Effector memory CD8-positive, alpha-beta T cell (primary cell): ENCODE results near the gene GAB2.

Source experiments
- ATAC-seq: fragments of 150-1000 bp; cut with Tn5 transposase; replicated peaks from 2 replicates; pipeline ENCODE4 v1.10.0; 2021; ENCODE audit warnings: mild to moderate bottlenecking, moderate library complexity
- DNase-seq, 3 experiments: peaks; one replicate each; pipeline ENCODE4 v3.0.0; 2021
- H3K27ac Mint-ChIP-seq, 2 donors: one replicate each; pipeline ENCODE4 v1.8.0; 2022; ENCODE audit warnings: mild to moderate bottlenecking in 2 of 2, mixed read lengths in 2 of 2, moderate library complexity in 2 of 2
- H3K27me3 Mint-ChIP-seq, 2 donors: one replicate each; pipeline ENCODE4 v1.8.0; 2022; ENCODE audit warnings: mixed read lengths in 2 of 2
- H3K36me3 Mint-ChIP-seq: one replicate; pipeline ENCODE4 v1.8.0; 2022; ENCODE audit warnings: mild to moderate bottlenecking, moderate library complexity, mixed read lengths; ENCODE audit not compliant: insufficient read depth
- H3K4me1 Mint-ChIP-seq, 2 donors: one replicate each; pipeline ENCODE4 v1.8.0; 2022; ENCODE audit warnings: low read depth in 2 of 2, mixed read lengths in 2 of 2
- H3K4me3 Mint-ChIP-seq, 2 donors: one replicate each; pipeline ENCODE4 v1.8.0; 2022; ENCODE audit warnings: mild to moderate bottlenecking in 2 of 2, mixed read lengths in 2 of 2, moderate library complexity in 2 of 2
- H3K9me3 Mint-ChIP-seq, 2 donors: one replicate each; pipeline ENCODE4 v1.8.0; 2022; ENCODE audit warnings: mixed read lengths in 2 of 2

GAB2 gene

GRCh38 chr11:78349114-78349513, 68.5 kb downstream of the GAB2 start:
- H3K27ac Mint-ChIP-seq = no peak overlapping the region
- peaks cover 16 to 25% of the 10 kb centered on the region in 2 donors for H3K27me3 Mint-ChIP-seq
- no peak for ATAC-seq
- DNase-seq = no peak
- peaks cover 2 to 3% of the 10 kb centered on the region in 2 donors for H3K4me1 Mint-ChIP-seq
- no peaks in the 10 kb centered on the region for H3K36me3 Mint-ChIP-seq
- no peak overlapping the region for H3K4me3 Mint-ChIP-seq
- no peaks in the 10 kb centered on the region for H3K9me3 Mint-ChIP-seq

GRCh38 chr11:78347956-78348355, 69.7 kb downstream of the GAB2 start:
- peaks cover 2 to 3% of the 10 kb centered on the region in 2 donors for H3K4me1 Mint-ChIP-seq
- no peak overlapping the region for H3K4me3 Mint-ChIP-seq
- no peak overlapping the region for H3K27ac Mint-ChIP-seq
- H3K9me3 Mint-ChIP-seq = no peaks in the 10 kb centered on the region
- H3K27me3 Mint-ChIP-seq = peaks cover 21 to 23% of the 10 kb centered on the region in 2 donors
- DNase-seq (no peak), ATAC-seq (no peak)
- no peaks in the 10 kb centered on the region for H3K36me3 Mint-ChIP-seq

DNA sequence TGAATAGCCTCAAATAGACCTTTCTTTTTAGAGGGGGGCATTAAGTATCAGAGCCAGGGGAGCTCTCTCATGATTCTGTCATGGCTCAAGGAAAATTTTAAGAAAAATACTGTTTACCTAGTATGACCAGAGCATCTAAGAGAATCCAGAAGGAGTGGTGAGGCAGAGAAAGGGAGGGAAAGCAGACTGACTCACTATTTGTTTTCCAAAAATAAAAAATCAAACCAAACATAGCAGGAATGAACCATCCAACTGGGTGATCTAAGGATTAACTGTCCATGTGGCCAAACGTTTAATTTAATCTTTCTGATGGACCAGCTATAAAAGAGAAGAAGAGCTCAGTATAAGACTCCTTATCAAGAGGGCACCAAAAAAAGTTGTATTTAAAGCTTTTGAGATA, 70.8 kb downstream of the GAB2 start:
- no peak overlapping the region for H3K27ac Mint-ChIP-seq

GRCh38 chr11:78345450-78345849, 72.2 kb downstream of the GAB2 start:
- Mint-ChIP-seq H3K36me3 (no peaks in the 10 kb centered on the region), H3K27me3 (peaks cover 20 to 27% of the 10 kb centered on the region in 2 donors), H3K4me3 (no peak overlapping the region), H3K9me3 (no peaks in the 10 kb centered on the region), H3K4me1 (peaks cover 0 to 1% of the 10 kb centered on the region in 2 donors), H3K27ac (no peak overlapping the region)
- ATAC-seq (no peak), DNase-seq (no peak)

More for the DNA sequence above, 70.8 kb downstream of the GAB2 start:
- Mint-ChIP-seq H3K4me3 (no peak overlapping the region), H3K4me1 (peaks cover 2 to 3% of the 10 kb centered on the region in 2 donors), H3K27me3 (peaks cover 18 to 24% of the 10 kb centered on the region in 2 donors), H3K36me3 (no peaks in the 10 kb centered on the region), H3K9me3 (no peaks in the 10 kb centered on the region)
- ATAC-seq = no peak
- DNase-seq = no peak

DNA sequence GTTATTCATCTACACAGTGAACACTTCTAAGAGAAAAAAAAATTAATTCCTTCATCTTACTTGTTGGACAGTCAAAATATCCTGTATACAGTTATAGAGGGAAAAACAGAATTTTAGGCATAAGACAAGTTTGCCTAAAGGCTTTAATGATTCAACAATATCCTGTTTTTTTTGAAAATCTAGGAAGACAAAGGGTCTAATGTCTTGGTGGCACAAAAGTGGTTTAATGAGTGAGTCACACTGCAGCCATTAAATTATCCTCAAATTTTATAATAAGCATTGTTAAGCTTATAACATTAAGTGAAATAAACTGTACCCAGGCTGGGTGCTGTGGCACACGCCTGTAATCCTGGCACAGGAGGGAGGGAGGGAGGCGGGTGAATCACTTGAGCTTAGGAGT, 72.9 kb downstream of the GAB2 start:
- Mint-ChIP-seq H3K27me3 (peaks cover 20 to 31% of the 10 kb centered on the region in 2 donors), H3K4me1 (peaks cover 0 to 9% of the 10 kb centered on the region in 2 donors), H3K4me3 (no peak overlapping the region), H3K27ac (no peak overlapping the region), H3K9me3 (no peaks in the 10 kb centered on the region), H3K36me3 (no peaks in the 10 kb centered on the region)
- ATAC-seq = no peak
- no peak for DNase-seq

GRCh38 chr11:78344094-78344493, 73.5 kb downstream of the GAB2 start:
- Mint-ChIP-seq H3K4me1 (peaks cover 0 to 10% of the 10 kb centered on the region in 2 donors), H3K27ac (no peak overlapping the region)
- DNase-seq = no peak

GRCh38 chr11:78343303-78343702, 74.3 kb downstream of the GAB2 start:
- no peaks in the 10 kb centered on the region for H3K9me3 Mint-ChIP-seq
- peaks cover 20 to 31% of the 10 kb centered on the region in 2 donors for H3K27me3 Mint-ChIP-seq
- no peak overlapping the region for H3K27ac Mint-ChIP-seq
- DNase-seq = no peak
- H3K4me3 Mint-ChIP-seq = no peak overlapping the region
- no peak for ATAC-seq
- peaks cover 0 to 10% of the 10 kb centered on the region in 2 donors for H3K4me1 Mint-ChIP-seq
- H3K36me3 Mint-ChIP-seq = no peaks in the 10 kb centered on the region

More at GRCh38 chr11:78344094-78344493, 73.5 kb downstream of the GAB2 start:
- Mint-ChIP-seq H3K4me3 (no peak overlapping the region), H3K36me3 (no peaks in the 10 kb centered on the region), H3K27me3 (peaks cover 20 to 31% of the 10 kb centered on the region in 2 donors), H3K9me3 (no peaks in the 10 kb centered on the region)
- no peak for ATAC-seq

GRCh38 chr11:78341841-78342240, 75.8 kb downstream of the GAB2 start:
- Mint-ChIP-seq H3K36me3 (no peaks in the 10 kb centered on the region), H3K4me1 (peaks cover 0 to 10% of the 10 kb centered on the region in 2 donors)

DNA sequence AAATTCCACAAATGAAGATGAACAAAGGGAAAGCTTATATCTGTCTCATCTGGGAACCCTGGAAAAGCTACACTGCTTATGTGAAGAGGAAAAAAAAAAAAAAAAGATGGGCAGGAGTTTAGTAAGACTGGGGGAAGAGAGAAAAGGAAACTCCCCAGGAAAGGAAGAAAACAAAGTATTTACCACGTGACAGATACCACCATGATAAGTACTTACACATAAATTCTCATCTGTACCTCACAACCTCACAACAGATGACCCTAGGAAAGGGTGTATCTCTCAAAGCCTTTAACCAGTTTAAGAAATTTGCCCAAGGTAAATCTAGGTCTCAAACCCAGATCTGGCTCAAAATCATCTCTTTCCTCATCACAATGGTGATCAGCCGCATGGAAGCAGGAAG, 77.1 kb downstream of the GAB2 start:
- Mint-ChIP-seq H3K27me3 (peaks cover 13 to 30% of the 10 kb centered on the region in 2 donors), H3K4me3 (no peak overlapping the region), H3K27ac (no peak overlapping the region), H3K9me3 (no peaks in the 10 kb centered on the region), H3K4me1 (peaks cover 0 to 10% of the 10 kb centered on the region in 2 donors), H3K36me3 (peaks cover under 1% of the 10 kb centered on the region)
- ATAC-seq = no peak
- no peak for DNase-seq

More at GRCh38 chr11:78341841-78342240, 75.8 kb downstream of the GAB2 start:
- no peak for DNase-seq
- ATAC-seq = no peak
- Mint-ChIP-seq H3K27me3 (peaks cover 16 to 33% of the 10 kb centered on the region in 2 donors), H3K9me3 (no peaks in the 10 kb centered on the region), H3K27ac (no peak overlapping the region), H3K4me3 (no peak overlapping the region)

DNA sequence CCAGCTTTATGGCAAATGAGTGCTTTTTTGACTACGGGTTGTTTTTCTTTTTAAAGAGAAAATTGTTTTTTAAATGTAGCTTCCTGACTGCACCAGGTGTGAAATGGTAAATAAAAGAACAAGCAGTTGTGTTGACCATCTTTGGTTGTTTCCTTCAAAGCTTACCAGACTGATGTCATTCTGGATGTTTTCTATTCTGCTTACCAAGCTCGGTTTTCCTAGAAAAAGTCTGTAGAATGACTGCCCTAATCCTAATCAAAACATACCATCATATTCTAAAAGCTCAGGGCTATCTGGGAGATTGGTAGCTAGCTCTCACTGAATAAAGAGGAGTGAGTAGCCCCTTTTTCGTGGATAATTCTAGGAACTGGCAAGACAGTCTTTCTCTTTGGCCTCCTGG, 77.7 kb downstream of the GAB2 start:
- Mint-ChIP-seq H3K9me3 (no peaks in the 10 kb centered on the region), H3K27ac (no peak overlapping the region), H3K27me3 (peaks cover 19 to 35% of the 10 kb centered on the region in 2 donors), H3K4me1 (peaks cover 0 to 10% of the 10 kb centered on the region in 2 donors), H3K36me3 (peaks cover 2% of the 10 kb centered on the region), H3K4me3 (no peak overlapping the region)
- no peak for DNase-seq
- ATAC-seq = no peak

GRCh38 chr11:78339483-78339882, 78.1 kb downstream of the GAB2 start:
- Mint-ChIP-seq H3K4me1 (peaks cover 0 to 10% of the 10 kb centered on the region in 2 donors), H3K9me3 (no peaks in the 10 kb centered on the region), H3K27ac (no peak overlapping the region), H3K36me3 (peaks cover 2% of the 10 kb centered on the region), H3K4me3 (no peak overlapping the region), H3K27me3 (peaks cover 19 to 37% of the 10 kb centered on the region in 2 donors)
- no peak for DNase-seq
- no peak for ATAC-seq

- DNase-seq = no peak
- H3K4me1 Mint-ChIP-seq = peaks cover 0 to 10% of the 10 kb centered on the region in 2 donors
- no peak for ATAC-seq
Observed at GRCh38 chr11:78338702-78339101, 78.9 kb downstream of the GAB2 start.

GRCh38 chr11:78338138-78338537, 79.5 kb downstream of the GAB2 start:
- Mint-ChIP-seq H3K4me3 (no peak overlapping the region), H3K36me3 (peaks cover 2% of the 10 kb centered on the region), H3K9me3 (no peaks in the 10 kb centered on the region), H3K27ac (no peak overlapping the region), H3K4me1 (peaks cover 0 to 10% of the 10 kb centered on the region in 2 donors), H3K27me3 (peaks cover 19 to 29% of the 10 kb centered on the region in 2 donors)
- no peak for ATAC-seq
- no peak for DNase-seq

More at GRCh38 chr11:78338702-78339101, 78.9 kb downstream of the GAB2 start:
- no peaks in the 10 kb centered on the region for H3K9me3 Mint-ChIP-seq
- H3K4me3 Mint-ChIP-seq = no peak overlapping the region
- H3K27me3 Mint-ChIP-seq = peaks cover 19 to 31% of the 10 kb centered on the region in 2 donors
- H3K36me3 Mint-ChIP-seq = peaks cover 2% of the 10 kb centered on the region
- no peak overlapping the region for H3K27ac Mint-ChIP-seq

DNA sequence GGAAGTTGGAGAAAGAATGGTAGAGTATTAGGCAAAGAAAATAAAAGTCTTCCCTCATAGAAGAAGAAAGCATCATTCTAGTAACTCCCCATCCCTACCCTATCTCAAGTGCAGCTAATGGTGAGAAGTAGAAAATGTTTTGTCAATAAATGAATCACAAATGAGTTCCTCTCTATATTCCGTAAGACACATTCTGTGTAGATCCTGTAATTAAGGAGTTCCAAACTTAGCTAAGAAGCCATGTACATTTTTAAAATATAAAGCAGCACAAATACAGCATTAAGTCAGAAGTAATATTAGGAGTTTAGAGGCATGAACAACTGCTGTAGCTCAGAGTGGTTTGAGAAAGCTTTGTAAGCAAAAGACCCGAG, 80.1 kb downstream of the GAB2 start:
- no peak overlapping the region for H3K4me3 Mint-ChIP-seq
- DNase-seq (no peak), ATAC-seq (no peak)
- peaks cover 0 to 10% of the 10 kb centered on the region in 2 donors for H3K4me1 Mint-ChIP-seq
- H3K27ac Mint-ChIP-seq = no peak overlapping the region
- peaks cover 19 to 25% of the 10 kb centered on the region in 2 donors for H3K27me3 Mint-ChIP-seq
- no peaks in the 10 kb centered on the region for H3K9me3 Mint-ChIP-seq
- peaks cover 2% of the 10 kb centered on the region for H3K36me3 Mint-ChIP-seq
